ENCODE data around the gene TTBK2.

Gene TTBK2

GRCh38 chr15:42788725-42789124, 131.9 kb downstream of the TTBK2 start:
- ChIA-PET CTCF (interaction anchor here (1.1 kb wide), 1 partner anchor 138 kb away, joined by 6 read pairs; no protein-coding TSS in a partner anchor), POLR2A (no interaction called here)
- no peak for TF ChIP-seq CTCF (IDR thresholded peaks at IDR 0.05; ENCODE audit: insufficient read depth, low read length, missing control alignments)
- no peak for DNase-seq (ENCODE audit: low read depth, low spot score)
- H3K4me3 ChIP-seq (ENCODE audit: low read depth, low read length), result no peak overlapping the region

GRCh38 chr15:42786978-42787377, 133.6 kb downstream of the TTBK2 start:
- no peak overlapping the region for H3K4me3 ChIP-seq (ENCODE audit: low read depth, low read length)
- no peak for TF ChIP-seq CTCF (IDR thresholded peaks at IDR 0.05; ENCODE audit: insufficient read depth, low read length, missing control alignments)
- POLR2A ChIA-PET, result no interaction called here
- DNase-seq (ENCODE audit: low read depth, low spot score), result no peak
- CTCF ChIA-PET, result no interaction called here

GRCh38 chr15:42785569-42785968, 135.0 kb downstream of the TTBK2 start:
- POLR2A ChIA-PET, result no interaction called here
- no peak overlapping the region for H3K4me3 ChIP-seq (ENCODE audit: low read depth, low read length)
- DNase-seq (ENCODE audit: low read depth, low spot score), result no peak
- CTCF ChIA-PET, result interaction anchor here (1.8 kb wide), 1 partner anchor 10 kb away, joined by 4 read pairs; no protein-coding TSS in a partner anchor
- no peak for TF ChIP-seq CTCF (IDR thresholded peaks at IDR 0.05; ENCODE audit: insufficient read depth, low read length, missing control alignments)

GRCh38 chr15:42784705-42785104, 135.9 kb downstream of the TTBK2 start:
- DNase-seq (ENCODE audit: low read depth, low spot score), result no peak
- CTCF ChIA-PET, result interaction anchor here (1.8 kb wide), 1 partner anchor 9 kb away, joined by 4 read pairs; no protein-coding TSS in a partner anchor
- TF ChIP-seq CTCF (IDR thresholded peaks at IDR 0.05; ENCODE audit: insufficient read depth, low read length, missing control alignments), result no peak
- POLR2A ChIA-PET, result no interaction called here
- H3K4me3 ChIP-seq (ENCODE audit: low read depth, low read length), result no peak overlapping the region

- H3K4me3 ChIP-seq (ENCODE audit: low read depth, low read length), result no peak overlapping the region
- no peak for TF ChIP-seq CTCF (IDR thresholded peaks at IDR 0.05; ENCODE audit: insufficient read depth, low read length, missing control alignments)
- ChIA-PET POLR2A (no interaction called here), CTCF (no interaction called here)
- DNase-seq (ENCODE audit: low read depth, low spot score), result no peak
These were observed 137.9 kb downstream of the TTBK2 start for GRCh38 chr15:42782716-42783115.

- POLR2A ChIA-PET, result no interaction called here
- CTCF ChIA-PET, result interaction anchor here (1.0 to 1.3 kb wide), 2 partner anchors 9 kb away, joined by 3 to 4 read pairs; no protein-coding TSS in a partner anchor
- no peak for TF ChIP-seq CTCF (IDR thresholded peaks at IDR 0.05; ENCODE audit: insufficient read depth, low read length, missing control alignments)
- no peak for DNase-seq (ENCODE audit: low read depth, low spot score)
- no peak overlapping the region for H3K4me3 ChIP-seq (ENCODE audit: low read depth, low read length)
These were observed 145.2 kb downstream of the TTBK2 start for GRCh38 chr15:42775416-42775815.

All from AG04449 (cell line).